GM19455 (cell line): ENCODE measurements around the gene MUTYH.
"Not testable (repeated sequence)": the region's sequence is repeated elsewhere in the genome, so short reads cannot be mapped to it uniquely, and the experiment has no call there.

Experiments used
- ATAC-seq: cut with Tn5 transposase; IDR thresholded peaks from one replicate; pipeline ENCODE4 v1.9.1; 2021; ENCODE audit not compliant: unreplicated experiment

MUTYH gene

DNA sequence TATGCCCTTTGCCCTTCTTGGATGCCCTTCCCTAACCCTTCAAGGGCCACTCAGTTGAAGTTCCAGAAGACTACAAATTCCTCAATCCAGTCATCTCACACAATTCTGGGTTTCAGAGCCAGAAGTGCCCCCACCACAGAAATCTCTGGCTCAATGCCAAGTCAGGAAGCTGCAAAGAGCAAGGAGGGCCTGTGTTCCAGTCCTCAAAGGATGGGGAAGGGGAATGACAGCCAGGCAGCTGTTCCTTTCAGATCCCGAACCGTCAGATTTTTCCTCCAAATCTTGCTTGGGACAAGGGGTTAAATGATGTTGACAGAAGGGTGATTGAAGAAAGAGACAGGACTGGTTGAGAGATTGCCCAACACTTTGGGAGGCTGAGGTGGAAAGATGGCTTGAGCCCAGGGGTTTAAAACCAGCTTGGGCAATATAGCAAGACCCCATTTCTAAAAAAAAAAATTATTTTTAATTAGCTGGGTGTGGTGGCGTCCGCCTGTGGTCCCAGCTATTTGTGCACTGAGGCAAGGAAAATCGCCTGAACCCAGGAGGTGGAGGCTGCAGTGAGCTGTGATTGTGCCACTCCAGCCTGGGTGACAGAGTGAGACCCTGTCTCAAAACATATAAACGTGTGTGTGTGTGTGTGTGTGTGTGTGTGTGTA is 14.3 kb downstream of the MUTYH start:
- ATAC-seq = no peak

GRCh38 chr1:45322486-45323040 is 17.7 kb downstream of the MUTYH start:
- no peak for ATAC-seq

GRCh38 chr1:45321444-45321843 is 18.8 kb downstream of the MUTYH start:
- no peak for ATAC-seq

DNA sequence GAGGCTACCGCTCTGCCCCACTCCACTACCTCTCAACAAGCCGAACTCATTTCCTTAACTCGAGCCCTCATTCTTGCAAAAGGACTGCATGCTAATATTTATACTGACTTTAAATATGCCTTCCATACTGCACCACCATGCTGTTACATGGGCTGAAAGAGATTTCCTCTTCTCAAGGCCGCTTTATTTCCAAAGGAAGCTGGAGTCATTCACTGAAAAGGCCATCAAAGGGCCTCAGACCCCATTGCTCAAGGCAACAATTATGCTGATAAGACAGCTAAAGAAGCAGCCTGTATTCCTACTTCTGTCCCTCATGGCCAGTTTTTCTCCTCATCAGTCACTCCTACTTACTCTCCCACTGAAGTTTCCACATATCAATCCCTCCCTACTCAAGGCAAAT is 20.5 kb downstream of the MUTYH start:
- no peak for ATAC-seq

DNA sequence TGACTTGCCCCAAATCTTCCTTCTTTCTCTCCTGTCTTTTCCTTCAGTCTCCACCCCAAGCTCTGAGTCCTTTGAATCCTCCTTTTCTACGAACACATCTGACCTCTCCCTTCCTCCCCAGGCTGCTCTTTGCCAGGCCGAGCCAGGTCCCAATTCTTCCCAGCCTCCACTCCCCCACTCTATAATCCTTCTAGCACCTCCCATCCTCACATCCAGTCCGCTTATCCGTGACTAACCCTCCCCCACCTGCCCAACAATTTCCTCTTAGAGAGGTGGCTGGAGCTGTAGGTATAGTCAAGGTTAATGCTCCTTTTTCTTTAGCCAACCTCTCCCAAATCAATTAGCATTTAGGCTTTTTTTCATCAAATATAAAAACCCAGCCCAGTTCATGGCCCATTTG is 23.1 kb downstream of the MUTYH start:
- no peak for ATAC-seq

GRCh38 chr1:45314266-45314665 is 26.0 kb downstream of the MUTYH start:
- no peak for ATAC-seq

DNA sequence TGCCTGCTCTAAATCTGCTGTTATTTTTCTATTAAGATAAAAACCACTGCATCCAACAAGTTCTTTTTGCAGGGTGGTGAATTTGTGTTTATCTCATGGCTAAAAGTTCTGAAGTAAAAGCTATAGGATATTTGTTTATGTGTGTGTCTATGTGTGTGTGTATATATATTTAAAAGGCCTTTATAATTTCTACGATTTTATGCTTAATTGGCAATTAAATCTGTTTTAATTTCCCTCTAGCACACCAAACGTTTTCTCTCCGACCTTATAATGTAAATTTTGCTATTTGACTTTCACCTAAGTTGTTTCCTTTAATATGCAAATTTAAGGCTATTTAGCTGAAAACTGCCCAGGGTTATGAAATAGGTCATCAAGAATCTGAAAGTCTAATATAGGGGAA is 33.3 kb downstream of the MUTYH start:
- no peak for ATAC-seq

- no peak for ATAC-seq
Measured at GRCh38 chr1:45306319-45306718, 33.9 kb downstream of the MUTYH start.

DNA sequence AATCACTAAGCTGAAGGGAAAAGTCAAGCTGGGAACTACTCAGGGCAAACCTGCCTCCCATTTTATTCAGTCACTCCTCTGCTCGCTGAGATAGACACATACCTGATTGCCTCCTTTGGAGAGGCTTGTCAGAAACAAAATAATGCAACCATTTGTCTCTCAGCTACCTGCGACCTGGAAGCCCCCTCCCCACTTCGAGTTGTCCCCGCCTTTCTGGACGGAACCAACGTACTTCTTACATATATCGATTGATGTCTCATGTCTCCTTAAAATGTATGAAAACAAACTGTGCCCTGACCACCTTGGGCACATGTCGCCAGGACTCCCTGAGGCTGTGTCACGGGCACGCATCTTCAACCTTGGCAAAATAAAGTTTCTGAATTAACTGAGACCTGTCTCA is 35.0 kb downstream of the MUTYH start:
- no peak for ATAC-seq

DNA sequence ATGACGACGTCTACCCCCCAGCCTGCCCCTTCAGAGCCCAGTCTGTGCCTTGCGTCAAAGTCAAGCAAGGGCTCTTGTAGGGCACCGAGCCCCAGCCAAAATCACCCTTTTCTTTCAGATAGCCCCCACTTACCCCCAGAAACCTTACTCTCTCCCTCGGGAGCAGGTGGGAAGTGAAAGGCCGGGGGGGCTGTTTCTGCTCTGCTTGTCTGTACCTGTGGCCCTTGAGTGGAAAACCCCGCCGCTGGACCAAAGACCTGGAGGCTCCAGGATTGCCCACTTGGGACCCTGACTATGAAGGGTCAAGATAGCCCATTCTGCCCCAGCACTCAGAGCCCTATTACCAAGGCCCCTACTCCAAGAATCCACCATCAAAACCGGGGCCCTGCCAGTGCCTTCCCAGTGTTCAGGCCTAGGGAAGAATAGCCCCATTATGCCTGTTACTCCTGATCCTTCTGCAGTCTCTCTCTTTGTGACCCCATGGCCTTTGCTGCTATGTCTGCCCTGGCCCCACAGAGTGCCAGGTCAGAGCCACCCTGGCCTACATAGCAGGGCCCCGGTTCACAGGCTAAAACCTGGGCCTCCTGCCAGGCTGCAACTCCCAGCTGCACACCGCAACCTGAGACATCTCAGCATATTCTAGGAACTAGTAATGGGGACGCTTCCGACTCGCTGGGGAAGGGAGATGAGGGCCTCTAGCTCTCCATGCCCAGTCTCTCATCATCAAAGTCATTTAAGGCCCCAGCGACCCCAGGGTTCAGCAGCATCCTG is 35.7 kb downstream of the MUTYH start:
- ATAC-seq = no peak

GRCh38 chr1:45303520-45304310 is 36.5 kb downstream of the MUTYH start:
- ATAC-seq = peak; percentile 71

DNA sequence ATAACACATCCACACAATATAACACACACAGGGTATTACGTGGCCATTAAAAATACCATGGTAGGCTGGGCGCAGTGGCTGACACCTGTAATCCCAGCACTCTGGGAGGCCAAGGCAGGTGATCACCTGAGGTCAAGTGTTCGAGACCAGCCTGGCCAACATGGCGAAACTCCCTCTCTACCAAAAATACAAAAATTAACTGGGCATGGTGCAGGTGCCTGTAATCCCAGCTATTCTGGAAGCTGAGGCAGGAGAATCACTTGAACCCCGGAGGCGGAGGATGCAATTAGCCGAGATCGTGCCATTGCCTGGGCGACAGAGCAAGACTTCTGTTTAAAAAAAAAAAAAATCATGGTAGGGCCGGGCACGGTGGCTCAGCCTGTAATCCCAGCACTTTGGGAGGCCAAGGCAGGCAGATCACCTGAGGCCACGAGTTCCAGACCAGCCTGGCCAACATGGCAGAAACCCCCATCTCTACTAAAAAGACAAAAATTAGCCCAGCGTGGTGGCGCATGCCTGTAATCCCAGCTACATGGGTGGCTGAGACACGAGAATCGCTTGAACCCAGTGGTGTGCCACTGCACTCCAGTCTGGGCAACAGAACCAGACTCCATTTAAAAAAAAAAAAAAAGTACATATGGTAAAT is 37.6 kb downstream of the MUTYH start:
- no peak for ATAC-seq

GRCh38 chr1:45300669-45300997 is 39.6 kb downstream of the MUTYH start:
- no peak for ATAC-seq

GRCh38 chr1:45299981-45300668 is 40.1 kb downstream of the MUTYH start:
- ATAC-seq = no peak

DNA sequence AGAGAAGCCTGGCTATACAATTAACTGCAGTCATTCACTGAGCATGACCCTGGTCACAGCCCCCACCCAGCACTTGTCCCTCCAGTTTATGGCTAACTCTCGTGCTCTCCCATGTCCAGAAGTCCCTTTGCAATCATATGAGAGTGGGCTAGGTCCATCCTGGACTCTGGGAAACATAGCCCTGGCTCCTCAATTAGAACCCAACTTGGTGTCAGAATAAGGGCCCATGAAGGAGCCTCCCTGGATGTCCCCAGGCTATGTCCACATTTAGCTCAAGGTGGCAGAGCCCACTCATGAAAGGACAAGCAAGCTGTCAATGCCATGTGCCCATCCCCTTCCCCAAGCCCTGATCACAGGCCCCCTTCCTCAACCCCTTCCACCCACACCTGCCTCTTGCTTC is 40.9 kb downstream of the MUTYH start:
- ATAC-seq = no peak

DNA sequence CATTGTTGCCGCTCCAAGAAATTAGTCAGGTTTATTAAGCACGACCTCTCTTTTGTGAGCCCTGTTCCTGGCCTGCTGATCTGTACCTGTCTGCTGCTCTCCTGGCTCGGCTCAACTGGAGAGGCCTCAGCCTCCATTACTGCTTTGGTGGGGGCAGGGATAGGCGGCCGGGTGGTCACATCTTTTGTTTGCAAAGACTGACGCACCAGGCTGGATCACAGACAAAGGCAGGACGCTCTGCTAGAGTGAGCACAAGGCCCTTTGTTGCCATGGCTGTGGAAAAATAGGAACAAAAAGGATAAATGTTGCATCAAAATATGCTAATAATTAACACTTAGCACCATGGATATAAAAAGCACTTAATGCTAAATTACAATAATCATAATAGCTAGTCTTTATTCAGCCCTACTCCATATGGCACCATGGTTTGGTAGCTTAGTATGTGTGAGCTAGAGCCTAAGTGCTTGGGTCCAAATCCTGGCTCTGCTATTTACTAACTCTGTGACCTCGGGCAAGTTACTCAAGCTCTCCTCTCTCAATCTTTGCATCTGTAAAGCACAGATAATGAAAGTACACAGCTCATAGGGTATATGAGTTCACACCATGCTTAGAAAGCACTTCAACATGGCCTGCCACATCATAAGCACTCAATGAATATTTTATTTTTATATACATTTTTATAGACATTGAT is 42.4 kb downstream of the MUTYH start:
- ATAC-seq = no peak

DNA sequence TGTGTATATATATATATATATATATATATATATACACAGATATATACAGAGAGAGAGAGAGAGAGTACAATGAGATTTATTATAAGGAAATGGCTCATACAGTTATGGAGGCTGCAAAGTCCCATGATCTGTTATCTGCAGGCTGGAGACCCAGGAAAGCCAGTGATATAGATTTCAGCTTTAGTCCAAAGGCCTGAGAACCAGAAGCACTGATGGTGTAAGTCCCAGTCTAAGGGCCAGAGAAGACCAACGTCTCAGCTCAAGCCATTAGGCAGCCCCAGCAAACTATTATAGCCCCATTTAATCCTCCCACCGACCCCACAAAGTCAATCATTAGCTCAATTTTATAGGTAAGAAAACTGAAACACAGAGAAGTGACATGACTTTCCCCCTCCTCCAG is 48.5 kb downstream of the MUTYH start:
- ATAC-seq = no peak

- not testable (repeated sequence) for ATAC-seq
Measured at GRCh38 chr1:45291002-45291401, 49.2 kb downstream of the MUTYH start.

DNA sequence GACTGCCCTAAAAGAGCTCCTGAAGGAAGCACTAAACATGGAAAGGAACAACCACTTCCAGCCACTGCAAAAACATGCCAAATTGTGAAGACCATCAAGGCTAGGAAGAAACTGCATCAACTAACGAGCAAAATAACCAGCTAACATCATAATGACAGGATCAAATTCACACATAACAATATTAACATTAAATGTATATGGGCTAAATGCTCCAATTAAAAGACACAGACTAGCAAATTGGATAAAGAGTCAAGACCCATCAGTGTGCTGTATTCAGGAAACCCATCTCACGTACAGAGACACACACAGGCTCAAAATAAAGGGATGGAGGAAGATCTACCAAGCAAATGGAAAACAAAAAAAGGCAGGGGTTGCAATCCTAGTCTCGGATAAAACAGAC is 53.7 kb downstream of the MUTYH start:
- not testable (repeated sequence) for ATAC-seq

GRCh38 chr1:45284858-45285257 is 55.4 kb downstream of the MUTYH start:
- ATAC-seq = not testable (repeated sequence)
